HG03175 (cell line): Measurements from ENCODE around the gene UBXN6.

Experiments
- ATAC-seq: cut with Tn5 transposase; IDR thresholded peaks from one replicate; pipeline ENCODE4 v1.9.1; 2021; ENCODE audit warnings: mild to moderate bottlenecking, moderate library complexity; ENCODE audit not compliant: unreplicated experiment

The UBXN6 gene

DNA sequence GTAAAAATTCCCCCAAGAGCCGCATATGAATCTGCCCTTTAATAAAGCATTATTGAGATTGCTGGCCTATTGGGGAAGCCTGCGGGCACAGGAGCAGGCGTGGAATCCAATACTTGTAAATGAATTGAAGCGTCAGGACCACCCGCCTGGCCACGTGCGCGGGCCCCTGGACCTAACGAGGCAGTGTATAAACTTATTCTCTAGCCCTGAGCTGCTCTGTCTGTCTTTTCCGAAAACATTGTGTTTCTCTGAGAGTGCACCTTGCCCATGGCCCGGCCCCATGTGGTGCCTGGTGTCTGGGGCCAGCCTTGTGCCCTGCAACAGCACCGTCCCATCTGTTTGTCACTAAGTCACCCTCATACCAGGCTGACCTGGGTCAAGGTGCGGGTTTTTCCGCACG lies 14.4 kb downstream of the UBXN6 start:
- ATAC-seq, result no peak

DNA sequence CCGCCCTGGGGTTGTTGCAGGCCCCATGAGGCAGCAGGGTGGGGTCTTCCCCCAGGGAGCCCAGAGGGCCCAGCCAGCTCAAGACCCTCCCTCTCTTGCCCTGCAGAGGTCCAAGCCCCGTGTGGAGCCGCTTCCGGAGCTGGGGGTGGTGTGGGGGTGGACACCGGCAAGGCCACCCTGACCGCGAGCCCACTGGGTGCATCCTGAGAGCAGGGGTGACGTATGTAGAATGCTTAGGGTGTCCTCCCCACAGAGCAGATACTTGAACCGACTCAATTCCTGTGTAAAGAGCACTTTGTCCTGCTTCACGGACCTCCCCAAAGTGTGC lies 14.8 kb downstream of the UBXN6 start:
- no peak for ATAC-seq

DNA sequence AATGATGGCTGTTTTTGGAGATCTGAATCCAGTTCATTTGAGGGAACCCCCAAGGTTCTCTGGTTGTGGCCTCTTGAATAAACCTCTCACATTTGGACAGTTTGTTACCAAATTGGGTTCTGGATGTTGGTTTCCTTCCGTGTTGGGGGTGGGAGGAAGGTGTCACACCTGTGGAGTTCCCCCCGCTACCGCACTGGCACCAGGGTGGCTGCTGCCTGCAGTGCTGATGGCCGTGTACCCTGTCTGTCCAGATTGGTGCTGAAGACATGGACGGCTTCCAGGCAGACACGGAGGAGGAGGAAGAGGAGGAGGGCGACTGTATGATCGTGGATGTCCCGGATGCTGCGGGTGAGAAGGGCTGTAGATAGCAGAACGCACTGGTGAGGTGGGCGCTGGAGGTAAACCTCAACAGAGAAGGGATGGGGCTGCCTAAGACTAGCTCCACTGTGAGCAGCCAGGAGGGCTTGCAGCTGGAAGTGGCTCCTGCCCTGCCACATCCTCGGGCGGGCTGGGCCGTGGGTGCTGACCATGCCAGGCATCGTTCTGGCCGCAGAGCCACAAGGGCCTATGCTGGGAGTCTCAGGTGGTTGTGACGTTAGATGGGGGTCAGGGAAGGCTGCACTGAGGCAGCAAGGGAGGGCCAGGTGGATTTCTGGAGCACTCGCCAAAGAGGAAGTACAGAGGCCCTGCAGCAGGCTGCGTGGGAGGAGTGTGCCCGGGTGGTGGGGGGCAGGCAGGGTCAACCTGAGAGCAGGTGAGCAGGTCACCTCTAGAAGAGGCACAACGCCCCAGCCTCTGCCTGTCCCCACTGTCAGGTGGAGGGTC lies 15.4 kb downstream of the UBXN6 start:
- ATAC-seq, result no peak

DNA sequence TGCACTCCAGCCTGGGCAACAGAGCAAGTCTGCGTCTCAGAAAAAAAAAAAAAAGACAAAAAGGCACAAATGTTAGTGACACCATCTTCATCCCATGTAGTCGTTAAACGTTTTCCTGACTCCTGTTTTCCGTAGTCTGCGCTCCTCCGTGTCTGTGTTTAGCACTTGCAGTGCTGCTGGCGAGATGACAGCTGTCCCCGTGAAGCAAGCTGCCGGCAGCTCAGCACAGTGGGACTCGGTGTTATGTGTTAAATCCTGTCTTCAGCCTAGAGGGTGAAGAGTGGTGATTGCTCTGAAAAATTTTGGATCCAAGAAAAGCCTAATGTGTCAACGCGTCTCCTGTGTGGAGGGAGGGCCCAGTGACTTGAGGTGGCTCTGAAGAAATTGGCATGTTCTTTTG lies 18.4 kb downstream of the UBXN6 start:
- ATAC-seq, result no peak

DNA sequence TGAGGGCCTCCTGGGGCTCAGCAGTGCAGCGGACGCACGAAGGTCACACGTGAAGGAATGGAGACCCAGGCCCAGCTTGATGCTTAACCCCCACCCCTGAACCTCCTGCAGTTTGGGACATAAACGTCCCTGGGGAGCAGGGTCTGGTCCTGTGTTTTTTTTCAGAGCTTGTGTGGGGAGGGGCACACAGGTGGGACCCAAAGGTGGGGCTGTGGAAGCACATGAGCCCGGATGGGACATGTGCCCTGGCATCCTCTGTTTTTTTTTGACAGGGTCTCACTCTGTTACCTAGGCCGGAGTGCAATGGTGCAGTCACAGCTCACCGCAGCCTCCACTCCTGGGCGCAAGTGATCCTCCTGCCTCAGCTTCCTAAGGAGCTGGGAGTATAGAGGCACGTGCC lies 20.5 kb downstream of the UBXN6 start:
- no peak for ATAC-seq

DNA sequence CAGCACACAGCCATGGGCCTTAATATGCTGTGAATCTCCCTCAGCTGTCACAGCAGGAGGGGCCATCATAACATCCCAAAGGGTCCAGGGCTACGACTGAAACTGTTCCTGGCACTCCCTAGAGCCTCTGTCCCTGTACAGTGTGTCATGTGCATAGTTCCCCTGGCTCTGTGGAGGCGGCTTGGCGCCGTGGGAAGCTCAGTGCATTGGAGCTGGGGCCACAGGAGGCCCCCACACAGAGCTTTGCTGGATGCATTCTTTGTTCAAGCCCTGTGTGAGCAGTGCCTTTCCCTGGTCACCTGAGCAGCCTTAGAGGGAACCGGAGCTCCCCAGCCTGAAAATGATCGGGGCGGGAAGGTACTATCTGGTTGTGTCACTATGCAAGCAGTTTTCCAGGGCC lies 21.4 kb downstream of the UBXN6 start:
- no peak for ATAC-seq

DNA sequence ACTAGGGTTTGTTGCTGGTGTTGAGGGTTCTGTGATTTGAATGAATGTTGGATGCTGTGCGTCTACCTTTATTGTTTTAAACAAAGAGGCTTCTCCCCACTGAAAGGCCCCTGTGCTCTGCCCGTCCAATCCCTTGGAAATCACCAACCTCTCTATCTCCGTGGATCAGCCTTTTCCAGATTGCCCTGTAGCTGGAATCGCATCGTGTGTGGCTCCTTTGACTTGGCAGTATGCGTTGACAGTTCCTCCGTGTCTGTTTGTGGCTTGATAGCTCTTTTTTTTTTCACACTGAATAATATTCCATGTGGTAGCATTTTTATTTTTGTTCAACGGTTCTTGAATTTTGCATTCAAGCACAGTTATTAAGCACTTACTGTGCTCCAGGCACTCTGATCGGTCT lies 23.2 kb downstream of the UBXN6 start:
- ATAC-seq, result no peak

DNA sequence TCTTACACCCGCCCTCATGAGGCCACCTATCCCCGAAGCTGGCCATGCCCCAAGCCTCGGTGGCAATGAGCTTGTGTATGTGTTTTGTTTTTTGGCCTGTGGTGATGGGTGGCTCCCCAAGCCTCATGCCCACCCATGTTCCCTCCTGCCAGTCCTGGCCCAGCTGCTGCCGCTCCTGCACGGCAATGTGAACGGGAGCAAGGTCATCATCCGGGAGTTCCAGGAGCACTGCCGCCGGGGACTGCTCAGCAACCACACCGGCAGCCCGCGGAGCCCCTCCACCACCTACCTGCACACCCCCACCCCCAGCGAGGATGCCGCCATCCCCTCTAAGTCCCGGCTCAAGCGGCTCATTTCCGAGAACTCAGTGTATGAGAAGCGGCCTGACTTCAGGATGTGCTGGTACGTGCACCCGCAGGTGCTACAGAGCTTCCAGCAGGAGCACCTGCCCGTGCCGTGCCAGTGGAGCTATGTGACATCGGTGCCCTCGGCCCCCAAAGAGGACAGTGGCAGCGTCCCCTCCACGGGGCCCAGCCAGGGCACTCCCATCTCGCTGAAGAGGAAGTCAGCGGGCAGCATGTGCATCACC lies 24.6 kb downstream of the UBXN6 start:
- no peak for ATAC-seq

DNA sequence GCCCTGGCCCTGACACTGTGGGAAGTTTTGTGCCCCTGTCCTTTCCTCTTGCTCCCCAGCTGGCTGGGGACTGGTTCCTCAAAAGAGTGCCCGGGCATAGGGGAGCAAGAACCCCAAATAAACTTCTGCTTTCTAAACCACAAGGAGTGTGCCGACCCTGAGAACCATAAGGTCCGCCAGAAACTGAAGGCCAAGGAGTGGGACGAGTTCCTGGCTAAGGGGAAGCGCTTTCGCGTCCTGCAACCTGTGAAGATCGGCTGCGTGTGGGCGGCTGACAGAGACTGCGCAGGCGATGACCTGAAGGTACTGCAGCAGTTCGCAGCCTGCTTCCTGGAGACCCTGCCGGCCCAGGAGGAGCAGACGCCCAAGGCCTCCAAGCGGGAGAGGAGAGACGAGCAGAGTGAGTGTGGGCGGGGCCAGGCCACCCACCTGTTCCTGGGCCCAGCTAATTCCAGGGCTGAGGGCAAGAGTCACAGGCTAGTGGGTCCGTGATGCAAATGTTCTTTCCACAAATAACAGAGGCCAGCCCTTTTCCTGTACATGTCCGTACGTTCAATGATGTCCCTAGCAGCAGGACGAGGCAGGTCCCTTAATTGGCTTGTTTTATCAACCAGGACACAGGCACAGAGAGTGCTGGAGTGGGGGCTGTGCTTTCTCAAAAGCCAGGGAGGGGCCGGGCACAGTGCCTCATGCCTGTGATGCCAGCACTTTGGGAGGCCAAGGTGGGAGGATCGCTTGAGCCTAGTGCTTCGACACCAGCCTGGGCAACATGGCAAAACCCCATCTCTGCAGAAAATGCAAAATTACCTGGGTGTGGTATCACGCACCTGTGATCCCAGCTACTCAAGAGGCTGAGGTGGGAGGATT lies 25.6 kb downstream of the UBXN6 start:
- ATAC-seq, result no peak

DNA sequence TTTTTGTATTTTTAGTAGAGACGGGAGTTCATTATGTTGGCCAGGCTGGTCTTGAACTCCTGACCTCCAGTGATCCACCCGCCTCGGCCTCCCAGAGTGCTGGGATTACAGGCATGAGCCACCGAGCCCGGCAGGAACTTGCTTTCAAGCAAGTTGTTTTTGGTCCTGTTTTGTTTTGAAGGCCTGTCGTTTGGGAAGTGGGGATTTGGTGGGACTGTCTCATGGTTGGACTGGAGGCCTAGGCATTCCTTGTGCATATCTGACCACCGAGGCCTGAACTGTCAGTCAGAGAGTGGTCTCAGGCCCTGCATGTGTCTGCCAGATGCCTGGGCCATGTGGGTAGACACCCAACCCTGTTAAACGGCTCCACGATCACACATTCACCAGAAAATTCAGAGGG lies 26.3 kb downstream of the UBXN6 start:
- no peak for ATAC-seq

DNA sequence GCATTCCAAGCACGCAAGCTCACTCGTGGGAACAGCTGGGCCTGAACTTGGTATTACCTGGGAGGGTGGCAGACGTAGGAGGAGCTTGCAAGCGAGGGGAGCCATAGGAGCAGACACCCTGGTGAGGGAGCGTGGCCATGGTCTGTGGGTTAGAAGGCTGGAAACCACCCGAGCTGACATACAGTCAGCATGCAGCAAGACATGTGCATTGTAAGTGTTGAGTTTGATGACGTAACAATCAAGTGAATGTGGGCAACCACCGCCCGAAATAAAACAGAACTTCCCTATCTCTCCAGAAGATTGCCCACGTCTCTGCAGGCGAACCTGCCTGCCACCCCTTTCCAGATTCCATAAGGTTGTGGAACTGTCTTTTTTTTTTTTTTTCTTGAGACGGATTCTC lies 26.8 kb downstream of the UBXN6 start:
- no peak for ATAC-seq

DNA sequence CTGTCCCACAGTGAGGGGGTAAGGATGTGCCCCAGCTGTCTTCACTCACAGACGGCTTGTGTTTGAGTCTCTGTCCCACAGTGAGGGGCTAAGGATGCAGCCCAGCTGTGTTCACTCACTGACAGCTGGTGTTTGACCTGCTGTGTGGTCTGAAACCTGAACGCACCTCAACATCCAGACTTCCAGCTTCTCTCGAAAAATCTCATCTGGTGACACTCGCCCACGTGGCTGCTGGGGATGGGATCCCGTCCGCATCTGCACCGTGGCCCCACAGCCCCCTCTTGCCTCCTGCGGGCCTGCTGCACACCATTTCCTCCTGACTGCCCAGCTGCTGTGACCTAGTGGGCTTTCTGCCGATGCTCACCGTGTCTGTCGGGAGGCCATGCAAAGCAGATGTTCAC lies 27.8 kb downstream of the UBXN6 start:
- no peak for ATAC-seq

DNA sequence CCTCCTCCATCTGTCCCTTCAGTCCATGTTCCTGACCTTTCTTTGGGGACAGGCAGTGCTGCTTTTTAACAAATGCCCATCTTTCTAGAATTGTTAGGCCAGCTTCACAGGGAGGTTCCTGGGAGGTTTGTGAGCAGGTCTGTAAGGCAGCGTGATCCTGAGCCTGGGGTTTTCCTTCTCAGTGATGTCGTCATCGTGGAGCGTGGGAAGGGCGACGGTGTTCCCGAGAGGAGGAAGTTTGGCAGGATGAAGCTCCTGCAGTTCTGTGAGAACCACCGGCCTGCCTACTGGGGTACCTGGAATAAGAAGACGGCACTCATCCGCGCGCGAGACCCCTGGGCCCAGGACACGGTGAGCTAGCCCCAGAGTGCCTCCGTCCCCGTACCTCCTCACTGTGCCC lies 28.3 kb downstream of the UBXN6 start:
- ATAC-seq, result no peak

DNA sequence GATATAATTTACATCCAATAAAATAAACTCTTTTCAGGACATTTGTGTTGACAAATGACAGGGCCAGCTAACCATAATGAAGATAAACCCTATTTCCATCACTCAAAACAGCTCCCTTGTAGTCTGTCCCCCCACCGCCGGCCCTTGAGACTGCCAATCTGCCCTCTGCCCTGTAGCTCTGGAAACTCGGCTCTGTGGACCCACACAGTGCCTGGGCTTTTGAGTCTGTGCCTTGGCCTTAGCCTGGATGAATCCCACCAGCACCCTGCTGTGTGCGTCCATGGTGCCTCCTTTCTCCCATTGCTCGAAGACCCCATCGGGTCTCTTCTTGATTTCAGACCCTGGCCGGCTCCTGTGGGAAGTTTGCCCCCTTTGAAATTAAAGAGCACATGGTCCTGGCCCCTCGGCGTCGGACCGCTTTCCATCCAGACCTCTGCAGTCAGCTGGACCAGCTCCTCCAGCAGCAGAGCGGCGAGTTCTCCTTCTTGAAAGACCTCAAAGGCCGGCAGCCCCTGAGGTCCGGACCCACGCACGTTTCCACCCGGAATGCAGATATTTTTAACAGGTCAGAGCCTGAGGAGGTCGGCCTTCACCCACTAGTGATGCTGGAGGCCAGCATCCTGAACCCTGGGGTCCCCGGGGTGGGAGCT lies 29.1 kb downstream of the UBXN6 start:
- no peak for ATAC-seq

DNA sequence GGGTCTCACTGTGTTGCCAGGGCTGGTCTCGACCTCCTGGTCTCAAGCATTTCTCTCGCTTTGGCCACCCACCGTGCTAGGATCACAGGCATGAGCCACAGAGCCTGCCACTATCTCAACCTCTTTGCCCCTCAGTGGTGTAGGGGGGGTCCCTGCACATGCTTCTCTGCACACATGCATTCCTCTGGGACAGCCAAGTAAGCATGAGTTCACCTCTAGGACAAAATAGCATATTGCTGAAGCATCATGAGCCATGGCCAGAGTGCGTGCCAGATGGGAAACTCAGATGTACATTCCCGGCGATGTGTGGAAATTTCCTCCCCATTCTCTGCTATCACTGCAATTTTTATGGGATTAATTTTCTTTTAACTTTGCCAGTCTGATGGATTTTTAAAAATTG lies 32.1 kb downstream of the UBXN6 start:
- ATAC-seq, result no peak

DNA sequence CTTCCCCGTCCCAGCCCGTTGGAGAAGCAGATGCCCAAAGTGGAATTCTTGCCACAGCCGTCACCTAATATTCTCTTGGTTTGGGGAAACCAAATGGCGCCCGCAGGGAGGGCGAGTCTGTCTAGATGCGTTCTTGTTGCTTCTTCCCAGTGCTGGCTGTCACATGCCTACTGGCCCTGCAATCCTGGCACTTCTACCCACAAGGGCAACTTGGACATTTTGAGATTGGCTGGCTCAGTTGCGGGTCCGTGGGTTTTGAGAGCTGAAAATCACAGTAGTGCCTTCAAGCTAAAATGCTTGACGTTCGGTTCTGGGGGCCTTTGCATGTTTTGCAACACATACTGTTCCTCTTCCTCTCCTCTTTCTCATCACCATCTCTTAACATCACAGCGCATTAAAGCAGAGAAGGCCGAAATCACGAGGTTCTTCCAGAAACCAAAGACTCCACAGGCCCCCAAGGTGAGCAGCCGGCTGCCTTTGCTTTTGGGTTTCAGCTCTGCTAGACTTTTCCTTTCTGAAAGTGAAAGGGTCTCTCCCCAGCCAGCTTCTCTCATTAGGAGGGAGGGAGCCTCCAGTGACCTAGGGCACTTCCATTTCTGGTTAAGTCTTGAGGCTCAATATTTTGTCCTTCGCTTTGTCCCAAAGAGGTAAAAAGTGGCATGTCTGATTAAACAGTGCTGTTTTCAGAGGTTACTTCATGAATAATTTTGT lies 34.0 kb downstream of the UBXN6 start:
- ATAC-seq, result no peak

DNA sequence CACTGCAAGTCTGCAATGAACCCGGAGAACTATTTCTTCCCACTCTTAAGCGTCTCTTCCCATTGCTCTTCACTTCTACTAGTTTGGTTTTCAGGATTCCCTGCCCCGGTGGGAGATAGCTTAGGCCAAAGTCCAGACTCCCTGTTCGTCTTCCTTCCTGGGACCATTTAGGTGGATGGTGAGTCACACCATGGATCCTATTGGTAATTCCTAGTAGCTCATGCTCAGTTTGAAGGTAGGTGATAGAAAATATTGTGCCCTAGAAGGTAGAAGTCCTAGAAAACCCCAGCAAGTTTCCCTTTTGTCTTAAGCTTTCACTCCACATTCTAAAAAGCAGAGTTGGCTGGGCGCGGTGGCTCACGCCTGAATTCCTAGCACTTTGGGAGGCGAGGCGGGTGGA lies 41.3 kb downstream of the UBXN6 start:
- no peak for ATAC-seq

DNA sequence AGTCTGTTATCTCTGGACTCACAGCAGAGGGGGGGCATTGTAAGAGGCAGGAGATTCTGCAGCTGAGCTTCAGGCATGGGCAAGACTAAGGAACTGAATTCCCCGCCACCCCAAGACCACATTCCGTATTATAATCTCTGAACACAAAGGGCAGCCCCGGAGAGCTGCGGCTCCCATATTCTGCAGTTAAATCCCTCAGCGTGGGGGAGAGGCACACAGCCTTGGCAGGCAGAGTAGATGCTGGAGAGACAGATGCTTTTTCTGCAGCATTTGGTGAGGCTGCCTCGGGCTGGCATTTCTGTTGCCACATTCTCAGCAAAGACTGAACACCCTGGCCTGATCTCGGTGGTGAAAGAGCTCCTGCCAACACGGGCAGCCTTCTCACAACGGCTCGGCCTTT lies 42.2 kb downstream of the UBXN6 start:
- no peak for ATAC-seq

DNA sequence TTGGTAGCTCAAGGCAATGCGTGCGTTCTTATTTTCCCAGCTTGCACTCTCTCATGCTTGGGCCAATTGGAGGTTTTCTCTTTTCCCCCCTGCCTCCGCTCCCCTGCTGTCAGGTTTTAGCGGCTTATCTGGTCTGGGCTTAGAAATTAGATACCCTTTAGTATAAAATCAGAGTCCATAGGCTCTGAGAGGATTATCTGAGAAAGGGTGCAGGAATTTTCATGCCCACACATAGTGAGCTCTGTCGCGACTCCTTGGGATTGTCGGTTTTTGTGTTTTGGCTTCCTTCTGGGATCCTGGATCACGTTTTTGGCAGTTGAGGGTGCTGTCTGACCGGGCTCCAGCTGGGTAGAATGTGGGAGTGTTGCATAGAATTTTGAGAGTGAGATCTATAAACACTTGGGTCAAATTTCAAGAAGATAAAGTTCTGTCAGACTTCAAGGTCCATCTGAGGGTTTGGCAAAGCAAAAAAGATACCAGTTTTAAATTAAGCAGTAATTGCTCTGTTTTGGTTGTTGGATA lies 42.7 kb downstream of the UBXN6 start:
- no peak for ATAC-seq

DNA sequence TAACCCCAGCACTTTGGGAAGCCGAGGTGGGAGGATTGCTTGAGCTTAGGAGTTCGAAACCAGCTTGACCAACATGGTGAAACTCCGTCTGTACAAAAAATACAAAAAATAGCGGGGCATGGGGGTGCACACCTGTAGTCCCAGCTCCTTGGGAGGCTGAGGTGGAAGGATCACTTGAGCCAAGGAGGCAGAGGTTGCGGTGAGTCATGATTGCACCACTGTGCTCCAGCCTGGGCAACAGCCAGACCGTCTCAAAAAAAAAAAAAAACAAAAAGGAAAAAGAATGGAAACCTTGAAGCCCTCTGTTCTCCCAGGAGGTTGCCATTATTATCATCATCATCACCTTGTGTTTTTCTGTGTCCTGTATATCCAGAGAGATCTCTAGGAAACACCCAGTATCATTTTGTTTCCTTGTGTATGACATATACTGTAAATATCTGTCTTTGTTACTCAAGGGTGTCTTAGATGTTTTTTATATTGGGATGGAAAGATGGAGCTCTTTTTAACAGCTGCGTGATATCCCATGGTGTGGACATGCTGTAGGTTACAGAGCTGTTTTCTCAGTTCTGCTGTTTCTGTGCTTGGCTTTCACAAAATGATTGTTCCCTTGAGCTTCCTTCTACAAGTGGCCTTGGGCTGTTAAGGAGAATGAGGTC lies 43.3 kb downstream of the UBXN6 start:
- no peak for ATAC-seq
